ENCODE measurements around the gene CCDC141. TPM values are rescaled to one million over a fixed set of nuclear protein-coding genes. Genes with fewer than 3 reads are reported as not detected.
"Not testable (repeated sequence)": the region's sequence is repeated elsewhere in the genome, so short reads cannot be mapped to it uniquely, and the experiment has no call there.

The CCDC141 gene, protein sequence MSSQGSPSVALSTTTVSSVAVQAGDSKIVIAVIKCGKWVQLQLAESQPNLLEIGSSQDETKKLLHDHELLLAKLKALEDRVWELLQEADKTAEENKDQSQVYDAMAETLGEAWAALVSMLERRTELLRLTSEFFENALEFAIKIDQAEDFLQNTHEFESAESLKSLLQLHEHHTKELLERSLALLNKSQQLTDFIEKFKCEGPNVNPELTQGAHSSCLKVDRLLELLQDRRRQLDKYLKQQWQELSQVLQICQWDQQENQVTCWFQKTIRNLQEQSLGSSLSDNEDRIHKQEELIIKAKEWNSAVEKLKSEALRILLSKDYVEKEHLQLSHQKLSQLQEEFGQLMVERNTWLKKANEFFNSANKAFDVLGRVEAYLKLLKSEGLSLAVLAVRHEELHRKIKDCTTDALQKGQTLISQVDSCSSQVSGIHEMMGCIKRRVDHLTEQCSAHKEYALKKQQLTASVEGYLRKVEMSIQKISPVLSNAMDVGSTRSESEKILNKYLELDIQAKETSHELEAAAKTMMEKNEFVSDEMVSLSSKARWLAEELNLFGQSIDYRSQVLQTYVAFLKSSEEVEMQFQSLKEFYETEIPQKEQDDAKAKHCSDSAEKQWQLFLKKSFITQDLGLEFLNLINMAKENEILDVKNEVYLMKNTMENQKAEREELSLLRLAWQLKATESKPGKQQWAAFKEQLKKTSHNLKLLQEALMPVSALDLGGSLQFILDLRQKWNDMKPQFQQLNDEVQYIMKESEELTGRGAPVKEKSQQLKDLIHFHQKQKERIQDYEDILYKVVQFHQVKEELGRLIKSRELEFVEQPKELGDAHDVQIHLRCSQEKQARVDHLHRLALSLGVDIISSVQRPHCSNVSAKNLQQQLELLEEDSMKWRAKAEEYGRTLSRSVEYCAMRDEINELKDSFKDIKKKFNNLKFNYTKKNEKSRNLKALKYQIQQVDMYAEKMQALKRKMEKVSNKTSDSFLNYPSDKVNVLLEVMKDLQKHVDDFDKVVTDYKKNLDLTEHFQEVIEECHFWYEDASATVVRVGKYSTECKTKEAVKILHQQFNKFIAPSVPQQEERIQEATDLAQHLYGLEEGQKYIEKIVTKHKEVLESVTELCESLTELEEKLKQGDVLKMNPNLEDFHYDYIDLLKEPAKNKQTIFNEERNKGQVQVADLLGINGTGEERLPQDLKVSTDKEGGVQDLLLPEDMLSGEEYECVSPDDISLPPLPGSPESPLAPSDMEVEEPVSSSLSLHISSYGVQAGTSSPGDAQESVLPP (N-terminal part only)
- not detected in 2 replicates for total RNA-seq (2014; rRNA removed; shearing (Covaris generic))
- 0.01 TPM in 1 of 2 replicates, not detected in the other for polyA plus RNA-seq (2015; cell fraction: cytosol; rRNA removed)
- polyA plus RNA-seq (2015; cell fraction: nucleus; rRNA removed) = not detected in 2 replicates

DNA sequence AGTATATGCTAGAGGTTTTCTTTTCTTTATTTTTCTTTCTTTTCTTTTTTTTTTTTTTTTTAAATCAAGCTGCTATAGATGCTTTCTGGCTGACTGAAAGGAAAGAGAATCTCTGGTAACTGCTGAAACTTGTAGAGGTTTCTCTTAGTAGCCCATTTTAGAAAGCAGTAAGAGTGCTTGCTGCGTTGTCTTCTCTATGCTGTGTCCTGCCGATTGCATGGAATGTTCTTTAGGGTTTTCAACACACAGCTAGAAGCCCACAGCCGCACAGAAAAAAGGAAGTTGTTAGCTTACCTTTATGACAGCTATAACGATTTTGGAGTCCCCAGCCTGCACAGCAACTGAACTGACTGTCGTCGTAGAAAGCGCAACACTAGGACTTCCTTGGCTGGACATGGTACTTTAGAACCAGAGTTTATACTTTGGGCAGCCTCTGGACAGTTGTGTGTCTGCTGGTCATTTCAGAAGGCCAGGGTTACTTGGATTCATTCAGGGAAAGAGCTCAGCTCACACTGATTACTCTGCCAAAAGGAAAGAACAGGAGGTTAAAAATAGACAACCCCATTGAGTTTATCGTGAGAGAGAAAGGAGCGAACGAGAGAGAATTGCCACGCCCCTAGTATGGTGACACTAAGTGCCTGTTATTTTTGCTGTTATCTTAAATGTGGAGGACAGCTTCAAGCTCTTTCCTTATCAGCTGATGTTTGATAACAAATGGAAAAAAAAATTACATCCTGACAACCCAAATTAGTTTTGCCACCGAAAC lies at the start of gene CCDC141:
Gene CCDC141, minus strand, starts transcription at position 592 of the 766 bp plus-strand sequence. Its CDS starts 196 bp downstream, at position 396.
- no peak for DNase-seq (ENCODE audit: low read depth)

DNA sequence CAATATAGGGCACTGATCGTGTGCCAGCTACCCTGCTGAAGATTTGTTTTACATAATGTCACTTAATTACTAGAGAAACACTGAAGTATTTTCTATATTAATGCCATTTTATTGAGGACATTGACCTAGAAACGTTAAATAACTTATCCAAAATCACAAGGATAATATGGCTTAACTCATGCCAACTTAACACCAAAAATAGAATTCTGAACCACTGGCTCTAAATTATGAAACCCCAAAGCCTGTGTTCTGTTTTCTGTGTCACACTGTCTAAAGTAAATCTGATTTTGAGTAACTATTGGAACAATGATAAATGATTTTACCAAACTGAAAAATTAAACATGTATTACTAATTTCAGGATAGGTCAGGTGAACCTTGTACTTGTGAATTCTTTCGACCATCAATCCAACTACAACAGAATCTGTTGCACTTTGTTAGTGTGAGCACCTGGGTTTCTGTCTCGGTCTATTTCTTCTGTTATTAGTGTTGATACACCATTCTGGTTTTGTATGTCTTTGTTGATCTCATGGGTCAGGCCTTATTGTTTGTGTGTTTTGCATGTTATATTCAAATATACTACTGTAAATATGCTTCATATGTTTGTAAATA lies 48.2 kb upstream of the CCDC141 start:
- no peak for DNase-seq (ENCODE audit: low read depth)

DNA sequence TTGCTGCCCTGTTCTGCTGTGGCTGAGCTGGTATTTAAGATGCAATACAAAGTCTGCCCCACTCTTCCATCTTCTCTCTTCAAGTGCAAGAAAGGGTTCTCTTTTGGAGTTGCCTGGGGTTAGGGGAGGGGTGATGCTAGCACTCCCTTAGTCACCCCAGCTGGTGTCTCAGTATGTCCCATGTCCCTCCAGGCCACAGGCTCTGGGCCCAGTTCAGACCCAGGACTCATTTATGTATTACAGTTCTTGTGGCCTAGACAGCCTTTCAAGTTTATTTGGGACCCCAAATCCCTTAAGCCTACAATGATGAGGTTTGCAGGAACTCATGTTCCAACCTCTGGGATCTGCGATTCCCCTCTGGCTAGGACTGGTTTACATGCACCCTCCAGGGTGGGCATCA lies 47.2 kb upstream of the CCDC141 start:
- no peak for DNase-seq (ENCODE audit: low read depth)

DNA sequence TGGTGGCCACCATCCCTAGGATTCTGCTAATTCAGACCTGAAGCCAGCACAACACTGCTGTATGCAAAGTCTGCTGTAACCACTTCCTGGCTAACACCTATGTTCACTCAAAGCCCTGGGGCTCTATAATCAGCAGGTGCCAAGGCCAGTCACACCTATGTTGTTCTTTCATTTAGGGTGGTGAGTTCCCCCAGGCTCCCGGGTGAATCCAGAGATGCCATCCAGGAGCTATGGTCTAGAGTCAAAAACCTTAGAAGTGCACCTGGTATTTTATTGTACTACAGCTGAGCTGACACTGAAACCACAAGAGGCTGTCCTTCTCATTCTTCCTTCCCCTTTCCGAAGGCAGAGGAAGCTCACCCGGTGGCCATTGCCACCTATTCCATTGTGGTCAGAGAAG lies 46.2 kb upstream of the CCDC141 start:
- no peak for DNase-seq (ENCODE audit: low read depth)

DNA sequence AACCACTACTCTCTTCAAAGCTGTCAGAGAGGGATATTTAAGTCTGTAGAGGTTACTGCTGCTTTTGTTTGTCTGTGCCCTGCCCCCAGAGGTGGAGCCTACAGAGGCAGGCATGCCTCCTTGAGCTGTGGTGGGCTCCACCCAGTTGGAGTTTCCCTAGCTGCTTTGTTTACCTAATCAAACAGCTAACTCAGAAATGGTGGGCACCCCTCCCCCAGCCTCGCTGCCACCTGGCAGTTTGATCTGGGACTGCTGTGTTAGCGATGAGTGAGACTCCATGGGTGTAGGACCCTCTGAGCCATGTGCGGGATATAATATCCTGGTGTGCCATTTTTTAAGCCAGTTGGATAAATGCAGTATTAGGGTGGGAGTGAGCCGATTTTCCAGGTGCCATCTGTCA lies 43.0 kb upstream of the CCDC141 start:
- DNase-seq (ENCODE audit: low read depth) = not testable (repeated sequence)

DNA sequence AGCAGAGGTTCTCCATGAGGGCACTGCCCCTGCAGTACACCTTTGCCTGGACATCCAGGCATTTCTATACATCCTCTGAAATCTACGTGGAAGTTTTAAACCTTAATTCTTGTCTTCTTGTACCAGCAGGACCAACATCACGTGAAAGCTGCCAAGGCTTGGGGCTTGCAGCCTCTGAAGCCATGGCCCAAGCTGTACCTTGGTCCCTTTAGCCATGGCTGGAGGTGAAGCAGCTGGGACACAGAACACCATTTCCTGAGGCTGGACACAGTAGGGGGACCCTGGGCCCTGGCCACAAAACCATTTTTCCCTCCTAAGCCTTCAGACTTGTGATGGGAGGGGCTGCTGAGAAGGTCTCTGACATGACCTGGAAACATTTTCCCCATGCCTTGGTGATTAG lies 32.8 kb upstream of the CCDC141 start:
- no peak for DNase-seq (ENCODE audit: low read depth)

DNA sequence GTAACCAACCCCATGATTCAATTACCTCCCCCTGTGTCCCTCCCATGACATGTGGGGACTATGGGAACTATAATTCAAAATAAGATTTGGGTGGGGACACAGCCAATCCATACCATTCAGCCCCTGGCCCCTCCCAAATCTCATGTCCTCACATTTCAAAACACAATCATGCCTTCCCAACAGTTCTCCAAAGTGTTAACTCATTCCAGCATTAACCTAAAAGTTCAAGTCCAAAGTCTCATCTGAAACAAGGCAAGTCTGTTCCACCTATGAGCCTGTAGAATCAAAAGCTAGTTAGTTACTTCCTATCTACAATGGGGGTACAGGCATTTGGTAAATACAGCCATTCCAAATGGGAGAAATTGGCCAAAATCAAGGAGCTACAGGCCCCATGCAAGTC lies 32.0 kb upstream of the CCDC141 start:
- no peak for DNase-seq (ENCODE audit: low read depth)

DNA sequence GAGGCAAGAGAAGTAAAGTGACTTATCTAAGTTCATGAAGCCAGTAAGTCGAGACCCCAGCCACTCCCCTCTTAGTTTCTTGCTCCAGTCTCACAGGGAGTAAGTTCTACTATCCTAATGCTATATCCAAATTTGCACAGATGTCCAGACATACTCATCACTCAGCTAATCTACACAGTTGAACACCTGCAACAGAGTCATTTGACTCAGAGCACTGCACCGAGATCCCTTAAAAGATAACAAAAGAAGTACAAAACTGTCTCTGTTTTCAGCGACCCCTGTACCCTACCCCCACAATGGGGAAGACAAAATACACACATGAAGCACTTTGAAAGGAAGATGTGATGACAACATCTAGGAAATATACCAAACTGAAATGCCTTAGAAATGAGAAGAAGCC lies 22.6 kb upstream of the CCDC141 start:
- DNase-seq (ENCODE audit: low read depth) = no peak

DNA sequence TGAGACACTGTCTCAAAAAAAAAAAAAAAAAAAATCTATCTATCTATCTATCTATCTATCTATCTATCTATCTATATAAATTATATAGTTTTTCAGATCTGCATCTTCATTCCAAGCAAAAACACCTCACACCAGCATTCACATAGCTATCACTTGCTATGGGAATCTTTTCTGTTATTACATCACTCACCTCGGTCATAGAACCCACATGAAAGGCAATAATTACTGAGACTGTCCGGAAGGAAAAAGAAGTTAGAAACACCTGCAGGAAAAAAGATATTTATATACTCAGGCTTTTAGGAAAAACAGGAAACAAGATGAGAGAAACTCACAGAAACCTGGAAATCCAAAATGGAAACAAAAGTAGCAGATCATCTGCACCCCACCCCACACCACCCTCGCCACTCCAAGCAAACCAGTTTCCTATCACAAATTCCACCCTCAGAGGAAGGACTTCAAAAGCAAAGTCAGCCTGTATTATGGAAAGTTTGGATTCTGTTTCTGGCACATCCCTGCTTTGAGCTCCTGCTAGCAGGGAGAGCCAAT lies 21.9 kb upstream of the CCDC141 start:
- DNase-seq (ENCODE audit: low read depth) = no peak

DNA sequence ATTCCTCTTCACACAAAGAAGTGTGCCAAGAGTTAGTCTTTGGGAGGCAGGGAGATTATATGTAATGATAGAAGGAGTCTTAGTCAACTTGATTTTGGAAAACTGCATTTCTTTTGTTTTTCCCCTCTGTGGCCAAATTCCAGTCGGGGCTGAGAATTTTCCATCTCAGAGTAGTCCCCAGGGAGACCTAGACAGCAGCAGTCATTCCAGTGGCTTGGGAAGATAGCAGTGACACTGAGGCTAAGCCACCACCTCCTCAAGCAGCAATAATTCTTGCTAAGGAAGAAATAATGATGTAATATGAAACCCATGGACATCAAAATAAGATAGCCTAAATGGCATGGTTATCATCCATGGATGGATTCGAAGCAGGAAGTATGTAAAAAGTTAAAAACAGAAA lies 21.0 kb upstream of the CCDC141 start:
- no peak for DNase-seq (ENCODE audit: low read depth)

DNA sequence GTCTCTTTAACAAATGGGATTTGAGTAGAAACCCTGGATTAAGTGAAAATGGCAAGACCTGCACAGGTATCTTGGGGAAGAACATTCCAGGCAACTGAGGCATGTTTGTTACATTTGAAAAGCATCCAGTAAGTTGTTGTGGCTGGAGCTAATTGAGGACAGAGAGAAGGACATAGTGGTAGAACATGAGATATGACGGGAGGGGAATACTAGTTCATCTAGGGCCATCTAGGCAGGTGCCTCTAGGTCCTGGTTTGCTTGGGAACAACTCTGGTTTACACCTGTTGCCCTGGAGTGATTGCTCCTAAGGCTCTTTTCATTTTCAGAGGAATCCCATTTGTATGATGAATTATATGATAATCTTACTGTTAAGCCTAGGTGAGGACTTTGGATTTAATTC lies 19.7 kb upstream of the CCDC141 start:
- DNase-seq (ENCODE audit: low read depth) = no peak

DNA sequence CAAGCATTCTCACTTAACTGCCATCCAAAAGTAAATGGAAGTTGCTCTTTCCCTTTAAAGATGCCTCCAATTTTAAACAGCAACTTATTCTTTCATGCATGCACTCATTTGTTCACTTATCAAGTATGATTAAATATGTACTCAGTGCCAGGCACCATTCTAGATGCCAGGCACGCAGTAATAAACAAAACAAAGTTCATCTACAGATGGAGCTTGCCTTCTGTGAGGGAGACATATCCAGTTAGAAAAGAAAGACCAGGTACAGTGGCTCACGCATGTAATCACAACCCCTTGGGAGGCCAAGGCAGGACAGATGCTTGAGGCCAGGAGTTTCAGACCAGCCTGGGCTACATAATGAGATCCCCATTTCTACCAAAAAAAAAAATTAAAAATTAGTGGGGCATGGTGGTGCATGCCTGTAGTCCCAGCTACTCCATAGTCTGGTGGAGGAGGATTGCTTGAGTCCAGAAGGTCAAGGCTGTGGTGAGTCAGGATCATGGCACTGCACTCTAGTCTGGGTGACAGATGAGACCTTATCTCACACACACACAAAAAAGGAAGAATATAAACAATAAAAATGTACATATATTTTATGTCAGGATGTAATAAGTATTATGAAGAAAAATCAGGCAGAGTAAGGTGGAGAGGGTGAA lies 19.2 kb upstream of the CCDC141 start:
- DNase-seq (ENCODE audit: low read depth) = no peak

DNA sequence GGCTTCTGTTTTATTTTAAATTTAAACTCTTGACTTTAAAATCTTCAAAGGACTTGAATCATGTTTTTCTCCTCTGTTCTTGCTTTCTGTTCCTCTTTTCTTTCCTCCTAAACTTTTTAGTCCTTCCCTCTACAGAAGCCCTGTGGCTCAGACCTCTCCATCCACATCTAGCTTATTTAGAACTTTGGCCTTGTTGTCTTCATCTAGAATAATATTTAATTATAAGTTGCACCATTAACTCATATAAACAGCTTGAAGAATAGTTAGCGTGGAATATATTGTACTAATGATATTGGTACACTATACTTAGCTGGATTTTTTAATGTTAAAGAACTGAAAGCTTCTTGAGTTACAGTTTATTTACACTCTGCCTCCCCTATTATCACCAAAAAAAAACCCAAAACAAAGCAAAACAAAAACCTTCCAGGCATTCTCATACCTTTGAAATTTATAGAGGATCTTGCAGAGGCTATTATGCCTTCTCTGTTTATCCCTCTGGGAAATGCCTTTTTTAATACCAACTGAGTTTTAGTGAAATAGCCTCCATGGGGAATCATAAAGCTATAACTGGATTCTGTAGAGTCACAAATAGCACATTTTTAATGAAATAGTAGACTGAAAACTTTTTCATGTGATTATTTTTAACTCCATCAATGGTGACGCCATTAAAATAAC lies 9.2 kb upstream of the CCDC141 start:
- no peak for DNase-seq (ENCODE audit: low read depth)

DNA sequence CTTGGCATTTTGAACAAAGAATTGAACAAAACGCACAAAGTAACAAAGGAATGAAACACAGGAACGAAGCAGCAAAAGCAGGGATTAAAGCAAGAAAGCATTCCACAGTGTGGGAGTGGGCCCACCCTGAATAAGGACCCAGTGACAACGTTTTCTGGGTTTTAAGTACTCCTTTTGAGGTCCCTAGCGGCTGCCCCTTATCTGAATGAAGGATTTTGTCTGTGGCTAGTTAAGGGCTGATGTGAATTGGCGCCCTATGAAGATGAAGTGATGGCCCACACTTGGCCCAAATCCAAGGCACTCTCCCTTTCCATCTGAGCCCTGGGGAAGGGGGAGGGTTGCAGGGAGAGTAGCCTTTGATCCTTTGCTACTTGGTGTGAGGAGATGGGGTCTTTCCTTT lies 7.8 kb upstream of the CCDC141 start:
- no peak for DNase-seq (ENCODE audit: low read depth)

DNA sequence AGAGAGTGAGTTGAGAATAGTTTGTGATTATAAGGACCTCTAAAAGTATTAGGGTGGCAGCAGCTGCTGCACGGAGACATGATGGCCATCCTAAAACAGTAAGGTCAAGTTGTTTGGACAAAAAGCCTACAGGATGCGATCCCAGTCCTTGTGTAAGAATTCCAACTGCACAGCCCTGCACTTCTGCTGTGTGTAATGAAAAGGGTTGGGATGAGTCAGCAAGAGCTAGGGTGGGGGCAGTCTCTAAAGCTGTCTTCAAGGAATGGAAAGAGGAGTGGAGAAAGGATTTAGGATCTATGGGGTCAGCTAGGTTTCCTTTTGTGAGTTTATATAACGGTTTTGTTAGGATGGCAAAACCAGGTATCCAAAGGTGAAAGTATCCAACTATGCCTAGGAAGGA lies 3.6 kb upstream of the CCDC141 start:
- peak; percentile 42 for DNase-seq (ENCODE audit: low read depth)

DNA sequence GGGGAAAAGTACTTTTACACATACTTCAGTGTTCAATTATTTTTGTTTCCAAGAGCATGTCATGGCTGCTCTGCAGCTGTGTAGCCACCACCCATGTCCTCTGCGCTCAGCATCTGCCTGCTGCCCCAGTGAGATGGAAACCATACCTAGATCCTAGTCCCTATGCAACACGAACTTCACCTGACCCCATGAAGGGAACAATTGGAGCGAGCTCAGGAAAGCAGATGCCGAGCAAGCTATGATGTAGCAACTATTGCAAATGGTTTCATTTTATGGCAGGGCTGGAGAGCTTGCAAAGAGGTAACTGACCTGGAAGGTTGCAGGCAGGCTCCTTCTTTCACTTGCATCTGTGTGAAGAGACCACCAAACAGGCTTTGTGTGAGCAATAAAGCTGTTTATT lies 1.3 kb upstream of the CCDC141 start:
- DNase-seq (ENCODE audit: low read depth) = no peak

DNA sequence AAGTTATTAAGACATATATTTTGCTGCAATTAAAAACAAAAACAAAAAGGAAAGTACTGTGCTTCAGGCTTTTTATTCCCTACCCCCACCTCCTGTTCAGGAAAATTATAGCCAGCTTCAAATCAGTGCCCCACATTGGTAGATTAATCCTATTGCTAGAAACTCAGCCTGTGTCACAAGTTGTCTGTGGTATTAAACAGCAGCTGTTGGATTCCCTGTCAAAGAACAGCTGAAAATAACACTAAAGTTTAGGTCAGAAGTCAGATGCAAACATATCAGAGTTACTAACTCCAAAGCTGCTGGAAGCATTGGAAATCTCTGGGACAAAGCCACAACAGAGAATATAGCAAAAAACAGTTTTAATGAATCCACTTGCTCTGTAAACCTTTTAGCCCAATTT lies 818 bp upstream of the CCDC141 start:
- no peak for DNase-seq (ENCODE audit: low read depth)

DNA sequence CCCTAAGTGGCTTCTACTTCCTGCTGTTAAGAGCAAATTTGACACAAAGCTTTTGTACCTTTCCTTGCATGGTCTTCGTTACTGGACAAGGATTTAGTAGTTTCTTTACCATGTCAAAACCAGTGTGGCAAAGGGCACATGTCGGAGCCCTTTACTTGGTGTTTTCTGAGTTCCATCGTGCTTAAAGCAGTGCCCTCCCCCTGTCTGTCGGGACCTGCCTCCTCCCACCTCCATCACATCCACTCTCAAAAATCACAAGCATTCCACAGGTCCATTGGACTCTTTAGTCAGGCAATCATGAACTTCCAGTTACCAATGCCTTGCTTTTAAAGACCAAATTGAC lies 763 bp downstream of the CCDC141 start:
- DNase-seq (ENCODE audit: low read depth) = no peak

DNA sequence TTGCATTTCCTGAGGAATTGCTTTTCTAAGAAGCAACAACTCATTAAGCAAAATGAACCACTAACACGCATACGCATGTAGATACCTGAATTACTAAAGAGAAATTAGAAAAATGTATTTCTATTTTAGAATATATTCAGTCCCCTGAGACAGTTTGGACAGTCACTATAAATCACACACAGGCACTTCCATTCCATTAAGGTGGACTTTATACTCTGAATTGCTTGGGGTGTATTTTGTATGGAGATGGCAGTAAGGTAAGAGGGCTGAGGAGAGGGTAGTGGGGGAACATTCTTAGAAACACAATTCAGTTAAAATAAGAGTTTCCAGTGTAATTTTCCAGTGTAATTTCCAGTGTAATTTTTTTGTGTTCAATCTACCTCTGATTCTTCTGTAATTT lies 1.8 kb downstream of the CCDC141 start:
- DNase-seq (ENCODE audit: low read depth) = no peak

All from HT1080 (cell line).